OCI-LY1 (cell line): ENCODE measurements around the gene CARMIL1.

Source experiments
- H2AFZ ChIP-seq: fragments of 200-600 bp; sonication (generic), shearing (Covaris generic); 2 replicates; pipeline ENCODE4 v1.6.0; 2014; ENCODE audit warnings: antibody characterized with exemption, mild to moderate bottlenecking, low read length
- H3F3A ChIP-seq: fragments of 200-600 bp; sonication (generic), shearing (Covaris generic); 2 replicates; pipeline ENCODE4 v1.6.0; 2014; ENCODE audit warnings: mild to moderate bottlenecking, antibody characterized with exemption, low read length, moderate library complexity; ENCODE audit not compliant: insufficient read depth
- H3K27ac ChIP-seq: fragments of 200-600 bp; sonication (generic); 2 replicates; pipeline ENCODE4 v1.5.1; 2014; ENCODE audit warnings: low read length, mixed run types, mild to moderate bottlenecking, low read depth; ENCODE audit not compliant: poor library complexity, severe bottlenecking
- H3K27me3 ChIP-seq: fragments of 200-600 bp; sonication (generic); 2 replicates; pipeline ENCODE4 v1.6.0; 2014; ENCODE audit warnings: antibody characterized with exemption, mild to moderate bottlenecking, low read length, moderate library complexity; ENCODE audit not compliant: insufficient read depth
- H3K36me3 ChIP-seq: fragments of 200-600 bp; sonication (generic); 2 replicates; pipeline ENCODE4 v1.6.1; 2014; ENCODE audit warnings: mild to moderate bottlenecking, antibody characterized with exemption, low read length, moderate library complexity, mixed read lengths; ENCODE audit not compliant: insufficient read depth
- H3K4me1 ChIP-seq: fragments of 200-600 bp; sonication (generic); 2 replicates; pipeline ENCODE4 v1.5.1; 2014; ENCODE audit warnings: mild to moderate bottlenecking, low read length, moderate library complexity; ENCODE audit not compliant: insufficient read depth, severe bottlenecking
- H3K4me2 ChIP-seq: fragments of 200-600 bp; sonication (generic), shearing (Covaris generic); 2 replicates; pipeline ENCODE4 v1.6.1; 2014; ENCODE audit warnings: low read length
- H3K4me3 ChIP-seq: fragments of 200-600 bp; sonication (generic); 2 replicates; pipeline ENCODE4 v1.5.1; 2014; ENCODE audit warnings: low read length, low read depth, mild to moderate bottlenecking, mixed read lengths; ENCODE audit not compliant: poor library complexity, severe bottlenecking
- H3K79me2 ChIP-seq: fragments of 200-600 bp; shearing (Covaris generic); 2 replicates; pipeline ENCODE4 v1.6.1; 2016; ENCODE audit warnings: mixed run types, low read length, mixed read lengths; ENCODE audit not compliant: insufficient read depth
- H3K9ac ChIP-seq: fragments of 200-600 bp; sonication (generic), shearing (Covaris generic); 2 replicates; pipeline ENCODE4 v1.6.1; 2014; ENCODE audit warnings: mild to moderate bottlenecking, low read length, mixed read lengths
- H3K9me2 ChIP-seq: fragments of 200-600 bp; sonication (generic), shearing (Covaris generic); 2 replicates; pipeline ENCODE4 v1.6.1; 2014; ENCODE audit warnings: low read depth, mild to moderate bottlenecking, low read length, mixed read lengths
- H3K9me3 ChIP-seq: fragments of 200-600 bp; shearing (Covaris generic); 2 replicates; pipeline ENCODE4 v1.6.1; 2014; ENCODE audit warnings: low read length, mixed read lengths
- H4K20me1 ChIP-seq: fragments of 200-600 bp; sonication (generic), shearing (Covaris generic); 2 replicates; pipeline ENCODE4 v1.6.0; 2016; ENCODE audit warnings: mild to moderate bottlenecking, low read length; ENCODE audit not compliant: insufficient read depth
- EZH2 ChIP-seq: fragments of 200-600 bp; sonication (generic), shearing (Covaris generic); IDR thresholded peaks from 2 replicates; pipeline ENCODE4 v1.8.0; 2017; ENCODE audit warnings: borderline replicate concordance, mixed run types, mild to moderate bottlenecking, antibody characterized with exemption, low read length, moderate library complexity, mixed read lengths
- TF ChIP-seq, protein P1 (sequence below): fragments of 200-600 bp; sonication (generic), shearing (Covaris generic); IDR thresholded peaks from 2 replicates; pipeline ENCODE4 v1.5.1; 2017; ENCODE audit warnings: mild to moderate bottlenecking, antibody characterized with exemption, low read length, moderate library complexity, mixed read lengths

The CARMIL1 gene

DNA sequence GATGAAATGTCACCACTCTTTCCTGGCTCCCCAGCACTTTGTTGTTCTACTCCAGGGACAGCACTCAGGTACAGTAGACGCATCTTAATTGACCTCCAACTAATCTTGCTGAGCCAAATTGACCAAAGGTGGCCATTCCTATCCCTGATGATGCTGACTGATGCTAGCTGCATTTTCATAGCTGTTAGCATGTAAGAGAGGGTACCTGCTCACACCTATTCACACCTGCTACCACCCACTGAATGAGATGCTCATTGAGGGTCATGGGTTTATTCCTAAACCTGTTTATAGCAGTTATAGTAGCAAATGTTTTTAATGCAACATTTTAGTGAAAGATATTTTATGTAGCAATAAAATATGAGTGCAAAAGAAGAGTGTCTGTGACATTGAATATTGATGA is 145.1 kb downstream of the CARMIL1 start:
- Histone ChIP-seq H3K9ac (no peak overlapping the region), H3K36me3 (peaks cover 6% of the 10 kb centered on the region; the same call in 1 of the 2 replicates), H3K9me3 (no peaks in the 10 kb centered on the region), H3K27me3 (no peaks in the 10 kb centered on the region), H3K4me1 (peaks cover 60% of the 10 kb centered on the region), H3K4me3 (no peak overlapping the region), H2AFZ (no peak overlapping the region), H3F3A (no peaks in the 10 kb centered on the region), H3K4me2 (no peak overlapping the region), H3K79me2 (no peaks in the 10 kb centered on the region), H3K27ac (peak overlapping the region; percentile 19), H3K9me2 (no peaks in the 10 kb centered on the region), H4K20me1 (no peaks in the 10 kb centered on the region)
- TF ChIP-seq, protein P1, sequence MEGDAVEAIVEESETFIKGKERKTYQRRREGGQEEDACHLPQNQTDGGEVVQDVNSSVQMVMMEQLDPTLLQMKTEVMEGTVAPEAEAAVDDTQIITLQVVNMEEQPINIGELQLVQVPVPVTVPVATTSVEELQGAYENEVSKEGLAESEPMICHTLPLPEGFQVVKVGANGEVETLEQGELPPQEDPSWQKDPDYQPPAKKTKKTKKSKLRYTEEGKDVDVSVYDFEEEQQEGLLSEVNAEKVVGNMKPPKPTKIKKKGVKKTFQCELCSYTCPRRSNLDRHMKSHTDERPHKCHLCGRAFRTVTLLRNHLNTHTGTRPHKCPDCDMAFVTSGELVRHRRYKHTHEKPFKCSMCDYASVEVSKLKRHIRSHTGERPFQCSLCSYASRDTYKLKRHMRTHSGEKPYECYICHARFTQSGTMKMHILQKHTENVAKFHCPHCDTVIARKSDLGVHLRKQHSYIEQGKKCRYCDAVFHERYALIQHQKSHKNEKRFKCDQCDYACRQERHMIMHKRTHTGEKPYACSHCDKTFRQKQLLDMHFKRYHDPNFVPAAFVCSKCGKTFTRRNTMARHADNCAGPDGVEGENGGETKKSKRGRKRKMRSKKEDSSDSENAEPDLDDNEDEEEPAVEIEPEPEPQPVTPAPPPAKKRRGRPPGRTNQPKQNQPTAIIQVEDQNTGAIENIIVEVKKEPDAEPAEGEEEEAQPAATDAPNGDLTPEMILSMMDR, result no peak
- no peak for TF ChIP-seq EZH2

DNA sequence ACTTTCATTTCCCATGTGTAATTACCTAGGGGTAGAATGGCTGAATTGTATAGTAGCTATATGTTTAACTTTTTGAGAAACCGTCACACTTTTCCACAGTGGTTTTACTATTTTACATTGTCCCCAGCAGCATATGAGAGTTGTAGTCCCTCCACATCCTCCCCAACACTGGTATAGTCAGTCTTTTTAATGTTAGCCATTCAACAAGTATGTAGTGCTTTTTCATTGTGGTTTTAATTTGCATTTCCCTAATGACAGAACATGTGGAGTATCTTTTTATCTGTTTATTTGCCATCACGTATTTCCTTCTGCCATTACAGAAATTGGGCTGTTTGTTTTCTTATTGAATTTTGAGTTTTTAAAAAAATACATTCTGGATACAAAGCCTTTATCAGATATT is 148.4 kb downstream of the CARMIL1 start:
- Histone ChIP-seq H3K9ac (peak overlapping the region; percentile 1; the same call in 1 of the 2 replicates), H3K9me2 (no peaks in the 10 kb centered on the region), H3K79me2 (no peaks in the 10 kb centered on the region), H3K27ac (peak overlapping the region; percentile 79), H3K4me1 (peaks cover 66% of the 10 kb centered on the region), H3K4me3 (peak overlapping the region; percentile 9), H3F3A (no peaks in the 10 kb centered on the region), H4K20me1 (no peaks in the 10 kb centered on the region), H3K9me3 (no peaks in the 10 kb centered on the region), H2AFZ (no peak overlapping the region), H3K36me3 (peaks cover 3% of the 10 kb centered on the region; the same call in 1 of the 2 replicates), H3K27me3 (no peaks in the 10 kb centered on the region), H3K4me2 (peak overlapping the region; percentile 38)
- TF ChIP-seq, protein P1, result no peak
- TF ChIP-seq EZH2, result no peak

DNA sequence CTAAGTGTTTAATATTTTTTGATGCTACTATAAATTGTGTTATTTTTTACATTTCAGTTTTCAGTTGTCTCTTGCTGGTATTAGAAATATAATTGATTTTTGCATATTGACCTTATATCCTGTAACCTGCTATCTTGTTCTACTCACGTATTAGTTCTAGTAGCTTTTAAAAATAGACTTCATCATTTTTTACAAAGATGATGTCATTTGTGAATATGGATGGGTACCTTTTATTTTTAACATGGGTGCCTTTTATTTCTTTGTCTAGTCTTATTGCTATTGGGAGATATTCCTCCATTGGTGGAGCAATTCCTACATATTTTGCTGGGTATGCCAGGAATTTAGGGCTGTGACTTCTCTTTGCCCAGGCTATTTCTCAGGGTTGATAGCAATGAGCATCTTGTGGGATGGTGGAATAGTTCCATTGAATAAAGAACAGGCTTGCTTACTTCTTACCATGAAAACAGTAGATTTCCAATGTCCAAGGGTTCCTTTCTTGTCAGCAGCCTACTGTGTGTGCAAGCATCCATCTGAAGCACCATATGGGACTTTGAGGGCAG is 149.7 kb downstream of the CARMIL1 start:
- no peak overlapping the region for H3K9ac ChIP-seq
- no peak overlapping the region for H2AFZ ChIP-seq
- no peaks in the 10 kb centered on the region for H3K79me2 ChIP-seq
- no peak overlapping the region; the same call in 1 of the 2 replicates for H3K4me2 ChIP-seq
- peak overlapping the region; percentile 79 for H3K27ac ChIP-seq
- H3F3A ChIP-seq, result no peaks in the 10 kb centered on the region
- no peaks in the 10 kb centered on the region for H3K9me3 ChIP-seq
- no peaks in the 10 kb centered on the region for H3K9me2 ChIP-seq
- peaks cover 3% of the 10 kb centered on the region; the same call in 1 of the 2 replicates for H3K36me3 ChIP-seq
- H3K4me3 ChIP-seq, result no peak overlapping the region
- H4K20me1 ChIP-seq, result no peaks in the 10 kb centered on the region
- H3K27me3 ChIP-seq, result no peaks in the 10 kb centered on the region
- H3K4me1 ChIP-seq, result peaks cover 79% of the 10 kb centered on the region
- TF ChIP-seq, protein P1, result no peak
- no peak for TF ChIP-seq EZH2
